ENCODE measurements around the gene C11orf21.

C11orf21 gene

GRCh38 chr11:2260491-2261364, 41.0 kb downstream of the C11orf21 start:
- H3K4me3 ChIP-seq (ENCODE audit: low read depth, low read length), result no peak overlapping the region
- TF ChIP-seq CTCF (IDR thresholded peaks at IDR 0.05; ENCODE audit: low read depth, low read length), result no peak
- no peak for DNase-seq (ENCODE audit: low read depth, low spot score)
- in situ Hi-C loops (cut with HindIII; ENCODE audit: low sequenced_read_pairs), result no loop called here

DNA sequence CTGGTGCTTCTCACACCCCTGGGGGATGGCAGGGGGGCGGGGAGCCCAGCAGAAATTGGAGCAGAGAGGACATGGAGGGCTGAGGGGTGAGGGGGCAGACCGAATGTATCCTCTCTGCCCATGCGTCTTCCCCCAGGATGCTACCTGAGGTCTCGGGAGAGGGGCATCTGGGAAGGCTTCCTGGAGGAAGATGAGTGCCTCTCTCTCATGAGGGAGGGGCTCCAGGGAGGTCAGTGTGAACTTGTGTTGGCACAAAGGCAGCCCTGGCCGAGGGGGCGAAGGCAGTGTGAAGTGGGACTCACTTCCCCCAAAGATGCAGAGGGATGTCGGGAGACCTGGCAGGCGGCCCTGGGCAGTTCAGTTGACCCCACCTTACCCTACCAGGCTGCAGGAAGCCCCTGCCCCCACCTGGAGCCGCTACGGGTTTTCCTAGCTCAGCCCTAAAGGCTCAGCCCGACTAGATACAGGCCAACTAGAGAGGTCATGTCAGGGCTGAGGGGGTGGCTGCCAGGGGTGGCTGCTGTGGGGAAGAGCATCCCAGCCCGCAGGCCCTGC, 41.7 kb downstream of the C11orf21 start:
- in situ Hi-C loops (cut with HindIII; ENCODE audit: low sequenced_read_pairs), result no loop called here
- DNase-seq (ENCODE audit: low read depth, low spot score), result no peak
- H3K4me3 ChIP-seq (ENCODE audit: low read depth, low read length), result no peak overlapping the region
- TF ChIP-seq CTCF (IDR thresholded peaks at IDR 0.05; ENCODE audit: low read depth, low read length), result no peak

DNA sequence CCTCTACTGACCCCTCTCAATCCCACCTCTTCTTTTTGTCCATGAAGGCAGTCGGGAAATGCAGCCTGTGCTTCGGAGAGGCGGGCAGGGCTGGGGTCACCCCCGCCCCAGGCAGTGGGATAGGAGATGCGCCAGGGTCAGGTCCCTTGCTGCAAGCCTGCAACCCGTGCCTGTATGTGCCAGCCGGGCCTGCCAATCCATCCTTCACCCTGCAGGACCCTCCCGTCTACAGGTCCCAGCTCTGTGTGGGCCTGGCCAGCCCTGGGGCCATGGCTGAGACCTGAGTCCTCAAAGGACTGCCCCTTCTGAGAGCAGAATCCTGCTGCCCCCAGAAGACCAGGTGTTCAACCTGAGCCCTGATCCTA, 42.3 kb downstream of the C11orf21 start:
- no peak overlapping the region for H3K4me3 ChIP-seq (ENCODE audit: low read depth, low read length)
- no peak for DNase-seq (ENCODE audit: low read depth, low spot score)
- no peak for TF ChIP-seq CTCF (IDR thresholded peaks at IDR 0.05; ENCODE audit: low read depth, low read length)
- in situ Hi-C loops (cut with HindIII; ENCODE audit: low sequenced_read_pairs), result no loop called here

DNA sequence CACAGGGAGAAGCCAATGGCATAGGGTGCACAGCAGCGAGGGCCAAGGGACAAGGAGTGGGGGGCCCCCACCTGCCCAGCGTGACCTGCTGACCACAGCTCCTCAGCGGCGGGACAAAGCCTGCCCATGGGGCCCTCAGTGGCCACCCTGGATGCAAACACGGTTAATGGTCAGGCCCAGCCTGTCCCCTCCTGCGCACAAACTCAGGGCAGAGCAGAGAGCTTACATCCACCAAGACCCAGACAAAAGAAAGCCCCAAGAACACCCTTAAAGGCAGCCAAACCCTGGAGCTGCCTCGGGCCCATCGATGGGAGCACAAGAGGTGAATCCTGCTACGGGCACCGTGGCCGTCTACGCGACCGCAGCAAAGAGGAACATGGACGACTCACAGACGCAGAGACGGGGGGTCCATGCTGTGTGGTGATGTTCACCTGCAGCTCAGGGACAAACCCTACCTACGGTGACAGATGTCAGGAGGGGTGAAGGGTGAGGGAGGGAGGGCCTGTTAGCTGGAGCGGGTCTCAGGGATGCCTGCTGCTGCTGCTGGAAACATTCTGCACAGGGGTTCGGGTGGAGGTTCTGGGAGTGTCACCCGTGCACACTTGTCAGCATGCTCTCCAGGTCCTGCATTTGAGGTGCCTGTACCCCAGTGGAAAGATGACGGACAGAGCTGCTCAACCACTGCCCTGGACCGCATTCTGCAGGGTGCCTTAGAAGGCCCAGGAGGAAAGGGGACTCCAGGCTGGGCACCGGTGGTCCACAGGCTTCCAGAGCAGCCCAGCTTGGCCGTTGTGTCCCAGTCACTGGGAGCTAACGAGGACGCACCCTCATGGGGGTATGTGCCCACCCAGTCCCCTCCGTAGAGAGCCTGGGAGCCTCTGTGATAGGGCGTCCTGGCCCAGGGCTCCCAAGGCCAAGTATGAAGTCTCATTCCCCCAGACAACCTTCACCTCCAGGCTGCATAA, 42.9 kb downstream of the C11orf21 start:
- no peak overlapping the region for H3K4me3 ChIP-seq (ENCODE audit: low read depth, low read length)
- DNase-seq (ENCODE audit: low read depth, low spot score), result no peak
- no peak for TF ChIP-seq CTCF (IDR thresholded peaks at IDR 0.05; ENCODE audit: low read depth, low read length)
- in situ Hi-C loops (cut with HindIII; ENCODE audit: low sequenced_read_pairs), result no loop called here

- DNase-seq (ENCODE audit: low read depth, low spot score), result no peak
- in situ Hi-C loops (cut with HindIII; ENCODE audit: low sequenced_read_pairs), result no loop called here
- H3K4me3 ChIP-seq (ENCODE audit: low read depth, low read length), result no peak overlapping the region
- no peak for TF ChIP-seq CTCF (IDR thresholded peaks at IDR 0.05; ENCODE audit: low read depth, low read length)
Observed at GRCh38 chr11:2256951-2257700, 44.6 kb downstream of the C11orf21 start.
